HepG2 (cell line): Measurements from ENCODE around the gene CTPS2.

Source experiments
- ARNT2 ChIP-seq: sonication (generic); formaldehyde crosslinking; IDR thresholded peaks from 2 replicates; pipeline ENCODE4 v1.8.0; 2022; ENCODE audit warnings: mild to moderate bottlenecking, low read depth, missing genetic modification reagents, moderate library complexity
- BCL6 ChIP-seq: IDR thresholded peaks from 2 replicates; pipeline ENCODE4 v1.6.1; 2016; ENCODE audit warnings: missing genetic modification reagents, missing compliant biosample characterization
- MXI1 ChIP-seq: IDR thresholded peaks from 3 replicates; pipeline ENCODE4 v1.6.1; 2012; ENCODE audit warnings: low read depth, low read length, inconsistent platforms, borderline replicate concordance
- NFE2L1 ChIP-seq: sonication (generic); formaldehyde crosslinking; IDR thresholded peaks from 2 replicates; pipeline ENCODE4 v1.4.0; 2020; ENCODE audit warnings: missing genetic modification reagents, mild to moderate bottlenecking, borderline replicate concordance
- STAT6 ChIP-seq: sonication (generic); formaldehyde crosslinking; IDR thresholded peaks from 2 replicates; pipeline ENCODE4 v1.4.0; 2020; ENCODE audit warnings: missing genetic modification reagents, mild to moderate bottlenecking, borderline replicate concordance
- TAF1 ChIP-seq: sonication (generic); formaldehyde crosslinking; IDR thresholded peaks from 2 replicates; pipeline ENCODE4 v1.4.0; 2020; ENCODE audit warnings: missing genetic modification reagents
- TF ChIP-seq, protein P1 (sequence below): sonication (generic); formaldehyde crosslinking; IDR thresholded peaks from 2 replicates; pipeline ENCODE4 v1.5.0; 2020; ENCODE audit warnings: mild to moderate bottlenecking, missing genetic modification reagents, moderate library complexity

DNA sequence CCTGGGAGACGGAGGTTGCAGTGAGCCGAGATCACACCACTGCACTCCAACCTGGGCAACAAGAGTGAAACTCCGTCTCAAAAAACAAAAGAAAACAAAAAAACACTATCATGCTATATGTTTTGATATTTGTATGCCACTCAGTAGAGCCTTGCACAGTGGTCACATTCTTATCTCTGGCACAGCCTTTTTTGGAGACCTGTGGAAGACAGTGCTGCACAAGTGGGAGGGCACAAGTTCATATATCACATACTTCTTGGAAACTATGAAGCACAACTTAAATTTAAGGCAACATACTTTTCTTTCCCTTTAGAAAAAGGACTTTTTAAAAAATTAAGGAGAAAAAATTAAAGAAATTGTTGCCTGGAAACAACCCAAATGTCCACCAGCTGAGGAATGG is 76.9 kb downstream of the CTPS2 start:
- TF ChIP-seq STAT6 (no peak), TAF1 (CRISPR knock-in tag) (no peak), ARNT2 (CRISPR knock-in tag) (no peak), BCL6 (no peak), MXI1 (no peak), NFE2L1 (CRISPR knock-in tag) (no peak)
- TF ChIP-seq, protein P1, sequence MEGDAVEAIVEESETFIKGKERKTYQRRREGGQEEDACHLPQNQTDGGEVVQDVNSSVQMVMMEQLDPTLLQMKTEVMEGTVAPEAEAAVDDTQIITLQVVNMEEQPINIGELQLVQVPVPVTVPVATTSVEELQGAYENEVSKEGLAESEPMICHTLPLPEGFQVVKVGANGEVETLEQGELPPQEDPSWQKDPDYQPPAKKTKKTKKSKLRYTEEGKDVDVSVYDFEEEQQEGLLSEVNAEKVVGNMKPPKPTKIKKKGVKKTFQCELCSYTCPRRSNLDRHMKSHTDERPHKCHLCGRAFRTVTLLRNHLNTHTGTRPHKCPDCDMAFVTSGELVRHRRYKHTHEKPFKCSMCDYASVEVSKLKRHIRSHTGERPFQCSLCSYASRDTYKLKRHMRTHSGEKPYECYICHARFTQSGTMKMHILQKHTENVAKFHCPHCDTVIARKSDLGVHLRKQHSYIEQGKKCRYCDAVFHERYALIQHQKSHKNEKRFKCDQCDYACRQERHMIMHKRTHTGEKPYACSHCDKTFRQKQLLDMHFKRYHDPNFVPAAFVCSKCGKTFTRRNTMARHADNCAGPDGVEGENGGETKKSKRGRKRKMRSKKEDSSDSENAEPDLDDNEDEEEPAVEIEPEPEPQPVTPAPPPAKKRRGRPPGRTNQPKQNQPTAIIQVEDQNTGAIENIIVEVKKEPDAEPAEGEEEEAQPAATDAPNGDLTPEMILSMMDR (CRISPR knock-in tag) = no peak
